IMR-90 (cell line): ENCODE measurements around the gene CCDC171. TPM values are rescaled to one million over a fixed set of nuclear protein-coding genes. Genes with fewer than 3 reads are reported as not detected.

Experiments used
- ATAC-seq: fragments of 200-7000 bp; cut with Tn5 transposase; 2 replicates; pipeline ENCODE4 v1.9.1; 2020; ENCODE audit warnings: low read depth, mild to moderate bottlenecking, moderate library complexity
- BruUV-seq: library from RNA; stranded (reverse); fragments of 400-500 nt; replicated peaks from 2 replicates; lab custom pipeline; 2021; lab: Mats Ljungman, UMichigan
- CTCF ChIA-PET: fragments of 300-600 bp; formaldehyde crosslinking; extraction: SDS; loops from one replicate; lab custom pipeline; 2021; ENCODE audit warnings: antibody characterized with exemption; lab: Yijun Ruan, JAX
- POLR2A ChIA-PET: fragments of 300-600 bp; sonication (Branson Sonifier 250); formaldehyde crosslinking; loops from one replicate; lab custom pipeline; 2022; ENCODE audit warnings: antibody characterized with exemption; ENCODE audit not compliant: unreplicated experiment; lab: Charles Lee
- DNase-seq: peaks from one replicate; pipeline ENCODE4 v3.0.0; 2013
- H2AFZ ChIP-seq: replicated peaks from 2 replicates; pipeline ENCODE3; 2013; ENCODE audit warnings: low read length, mild to moderate bottlenecking; ENCODE audit not compliant: poor library complexity
- H2AK5ac ChIP-seq: 2 replicates; pipeline ENCODE4 v1.6.1; 2013; ENCODE audit warnings: low read depth, low read length, inconsistent platforms
- H2AK9ac ChIP-seq: replicated peaks from 2 replicates; pipeline ENCODE3; 2013; ENCODE audit warnings: mild to moderate bottlenecking, low read depth, low read length, moderate library complexity; ENCODE audit not compliant: poor library complexity
- H2BK120ac ChIP-seq: 2 replicates; pipeline ENCODE4 v1.6.1; 2013; ENCODE audit warnings: low read depth, low read length, inconsistent platforms
- H2BK15ac ChIP-seq: 3 replicates; pipeline ENCODE4 v1.6.1; 2013; ENCODE audit warnings: low read depth, low read length, inconsistent platforms
- H2BK20ac ChIP-seq: 2 replicates; pipeline ENCODE4 v1.6.1; 2013; ENCODE audit warnings: low read depth, mild to moderate bottlenecking, inconsistent platforms, low read length, moderate library complexity
- H2BK5ac ChIP-seq: 2 replicates; pipeline ENCODE4 v1.6.1; 2013; ENCODE audit warnings: mild to moderate bottlenecking, low read depth, low read length, inconsistent platforms; ENCODE audit not compliant: poor library complexity, severe bottlenecking
- H3K14ac ChIP-seq: replicated peaks from 2 replicates; pipeline ENCODE4 v1.6.1; 2013; ENCODE audit warnings: low read depth, low read length, inconsistent platforms
- H3K18ac ChIP-seq: 2 replicates; pipeline ENCODE4 v1.6.1; 2013; ENCODE audit warnings: low read depth, low read length, control low read depth
- H3K23ac ChIP-seq: 2 replicates; pipeline ENCODE4 v1.6.1; 2013; ENCODE audit warnings: low read depth, low read length, inconsistent platforms
- H3K27ac ChIP-seq: 2 replicates; pipeline ENCODE4 v1.5.1; 2013; ENCODE audit warnings: mild to moderate bottlenecking, control low read depth, low read length; ENCODE audit not compliant: insufficient read depth
- H3K27me3 ChIP-seq: 2 replicates; pipeline ENCODE4 v1.6.1; 2013; ENCODE audit warnings: low read length; ENCODE audit not compliant: control insufficient read depth, insufficient read depth
- H3K36me3 ChIP-seq: 2 replicates; pipeline ENCODE4 v1.6.1; 2013; ENCODE audit warnings: low read length, mixed read lengths; ENCODE audit not compliant: control insufficient read depth, insufficient read depth
- H3K4ac ChIP-seq: 2 replicates; pipeline ENCODE4 v1.6.1; 2013; ENCODE audit warnings: low read depth, low read length, inconsistent platforms
- H3K4me1 ChIP-seq: 2 replicates; pipeline ENCODE4 v1.6.1; 2013; ENCODE audit warnings: low read length, mixed read lengths; ENCODE audit not compliant: control insufficient read depth, insufficient read depth
- H3K4me2 ChIP-seq: 2 replicates; pipeline ENCODE4 v1.6.1; 2013; ENCODE audit warnings: low read depth, mild to moderate bottlenecking, control low read depth, low read length, moderate library complexity
- H3K4me3 ChIP-seq: 2 replicates; pipeline ENCODE4 v1.5.1; 2013; ENCODE audit warnings: low read depth, mild to moderate bottlenecking, control low read depth, low read length, moderate library complexity; ENCODE audit not compliant: insufficient read depth
- H3K56ac ChIP-seq: 2 replicates; pipeline ENCODE4 v1.6.1; 2013; ENCODE audit warnings: low read length, inconsistent platforms; ENCODE audit not compliant: insufficient read depth; ENCODE audit errors: extremely low read depth
- H3K79me1 ChIP-seq, 2 experiments: 2 replicates each; pipeline ENCODE4 v1.6.1; 2013; ENCODE audit warnings: low read length in 2 of 2, inconsistent platforms in 1 of 2, low read depth in 1 of 2
- H3K9ac ChIP-seq: 2 replicates; pipeline ENCODE4 v1.6.1; 2013; ENCODE audit warnings: low read depth, low read length, control low read depth
- H3K9me1 ChIP-seq: 2 replicates; pipeline ENCODE4 v1.6.1; 2013; ENCODE audit warnings: low read length, inconsistent platforms; ENCODE audit not compliant: insufficient read depth
- H3K9me3 ChIP-seq: 2 replicates; pipeline ENCODE4 v1.6.1; 2013; ENCODE audit warnings: low read length; ENCODE audit not compliant: control insufficient read depth, insufficient read depth
- H4K20me1 ChIP-seq: 2 replicates; pipeline ENCODE4 v1.6.1; 2013; ENCODE audit warnings: low read length, inconsistent platforms; ENCODE audit not compliant: insufficient read depth
- H4K5ac ChIP-seq: 2 replicates; pipeline ENCODE4 v1.6.1; 2013; ENCODE audit warnings: mild to moderate bottlenecking, low read depth, low read length, control low read depth
- H4K8ac ChIP-seq, 2 experiments: 2 replicates each; pipeline ENCODE4 v1.6.1; 2013; ENCODE audit warnings: low read depth in 2 of 2, low read length in 2 of 2, control low read depth in 1 of 2, inconsistent platforms in 1 of 2
- H4K91ac ChIP-seq: 2 replicates; pipeline ENCODE4 v1.6.1; 2013; ENCODE audit warnings: low read depth, low read length, inconsistent platforms; ENCODE audit not compliant: insufficient read depth
- BHLHE40 ChIP-seq: fragments of 150-350 bp; IDR thresholded peaks from 2 replicates; pipeline ENCODE4 v1.6.1; 2016; ENCODE audit warnings: mild to moderate bottlenecking, low read depth, low read length
- CEBPB ChIP-seq: IDR thresholded peaks from 2 replicates; pipeline ENCODE4 v1.6.1; 2012; ENCODE audit warnings: low read depth, low read length, improper control_type of control experiment
- MAZ ChIP-seq: IDR thresholded peaks from 2 replicates; pipeline ENCODE4 v1.6.1; 2012; ENCODE audit warnings: low read depth, mild to moderate bottlenecking, low read length, improper control_type of control experiment, moderate library complexity, borderline replicate concordance
- RAD21 ChIP-seq: IDR thresholded peaks from 2 replicates; pipeline ENCODE4 v1.6.1; 2012; ENCODE audit warnings: low read length, improper control_type of control experiment
- RCOR1 ChIP-seq: IDR thresholded peaks from 2 replicates; pipeline ENCODE4 v1.6.1; 2012; ENCODE audit warnings: mild to moderate bottlenecking, low read length, improper control_type of control experiment; ENCODE audit not compliant: insufficient replicate concordance
- RFX5 ChIP-seq: IDR thresholded peaks from 2 replicates; pipeline ENCODE4 v1.8.0; 2012; ENCODE audit warnings: low read depth, mild to moderate bottlenecking, low read length, moderate library complexity
- SMC3 ChIP-seq: fragments of 150-350 bp; IDR thresholded peaks from 2 replicates; pipeline ENCODE4 v1.6.1; 2016; ENCODE audit warnings: low read depth, mild to moderate bottlenecking, antibody characterized with exemption, low read length, moderate library complexity
- WGBS, 2 experiments: methylation state at CpG; one replicate each; pipeline versions ENCODE4 v1.1.5 to v1.1.7; 2013; ENCODE audit warnings: missing lambda C conversion rate in 2 of 2; ENCODE audit not compliant: insufficient read length in 1 of 2; ENCODE audit errors: extremely low coverage in 2 of 2; 5-methylcytosine and 5-hydroxymethylcytosine counted together
- dilution Hi-C: fragments of 300-500 bp; cut with HindIII; formaldehyde crosslinking; loops from one replicate; pipeline ENCODE4 v1.14.3; 2018; ENCODE audit warnings: low sequenced_read_pairs; ENCODE audit not compliant: unreplicated experiment
- in situ Hi-C: fragments of 300-500 bp; cut with MboI; formaldehyde crosslinking; loops from 3 replicates; pipeline ENCODE4 v1.14.3; 2019; ENCODE audit warnings: low sequenced_read_pairs, inconsistent platforms, mixed read lengths
- intact Hi-C: fragments of 100-400 bp; cut with micrococcal nuclease; formaldehyde crosslinking; loops from 2 replicates; pipeline ENCODE4 v1.10.0; 2022
- polyA plus RNA-seq, 3 experiments: library from polyadenylated mRNA; depleted of rRNA; stranded (reverse); fragments of >200 nt; gene quantifications; 2 replicates each; pipeline ENCODE4 v1.2.3, GENCODE V29; 2012; ENCODE audit warnings: low replicate concordance in 1 of 3
- total RNA-seq: library from RNA; depleted of rRNA; stranded (reverse); fragments of >200 nt; gene quantifications from 2 replicates; pipeline ENCODE4 v1.2.3, GENCODE V29; 2012
- TF ChIP-seq, protein P1 (sequence below): fragments of 150-350 bp; IDR thresholded peaks from 2 replicates; pipeline ENCODE4 v1.6.1; 2017; ENCODE audit warnings: mild to moderate bottlenecking, antibody characterized with exemption, low read length, low read depth
- TF ChIP-seq, protein P2 (sequence below): fragments of 150-350 bp; IDR thresholded peaks from 2 replicates; pipeline ENCODE4 v1.6.1; 2016; ENCODE audit warnings: low read depth, mild to moderate bottlenecking, low read length, moderate library complexity, borderline replicate concordance

The CCDC171 gene
- total and polyA plus RNA-seq, 2 of the 4 experiments (the other 2 are of a cell fraction): 0.63 to 2.2 TPM

DNA sequence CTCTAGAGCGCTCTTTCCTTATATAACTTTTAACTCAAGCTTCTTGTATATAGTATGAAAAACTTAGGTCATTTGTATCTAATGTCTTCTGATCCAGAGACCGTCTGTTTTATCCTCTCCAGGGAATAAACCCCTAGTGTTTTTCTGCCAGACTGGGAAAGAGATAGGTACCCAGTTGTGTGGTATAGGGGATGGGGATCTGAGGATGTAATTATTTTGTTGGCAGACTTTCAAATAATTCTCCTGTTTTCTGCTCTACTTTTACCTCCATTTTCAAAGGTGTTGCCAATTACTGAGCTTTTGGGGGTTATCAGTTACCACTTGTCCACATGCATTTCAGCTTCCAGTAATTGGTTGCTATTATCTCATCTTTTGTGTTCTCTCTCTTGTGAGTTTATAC lies 17.9 kb downstream of the CCDC171 start:
- TF ChIP-seq CEBPB (no peak), MAZ (no peak), BHLHE40 (no peak), RAD21 (no peak), RFX5 (no peak), SMC3 (no peak), RCOR1 (no peak)
- TF ChIP-seq, protein P1, sequence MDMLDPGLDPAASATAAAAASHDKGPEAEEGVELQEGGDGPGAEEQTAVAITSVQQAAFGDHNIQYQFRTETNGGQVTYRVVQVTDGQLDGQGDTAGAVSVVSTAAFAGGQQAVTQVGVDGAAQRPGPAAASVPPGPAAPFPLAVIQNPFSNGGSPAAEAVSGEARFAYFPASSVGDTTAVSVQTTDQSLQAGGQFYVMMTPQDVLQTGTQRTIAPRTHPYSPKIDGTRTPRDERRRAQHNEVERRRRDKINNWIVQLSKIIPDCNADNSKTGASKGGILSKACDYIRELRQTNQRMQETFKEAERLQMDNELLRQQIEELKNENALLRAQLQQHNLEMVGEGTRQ: no peak
- TF ChIP-seq, protein P2, sequence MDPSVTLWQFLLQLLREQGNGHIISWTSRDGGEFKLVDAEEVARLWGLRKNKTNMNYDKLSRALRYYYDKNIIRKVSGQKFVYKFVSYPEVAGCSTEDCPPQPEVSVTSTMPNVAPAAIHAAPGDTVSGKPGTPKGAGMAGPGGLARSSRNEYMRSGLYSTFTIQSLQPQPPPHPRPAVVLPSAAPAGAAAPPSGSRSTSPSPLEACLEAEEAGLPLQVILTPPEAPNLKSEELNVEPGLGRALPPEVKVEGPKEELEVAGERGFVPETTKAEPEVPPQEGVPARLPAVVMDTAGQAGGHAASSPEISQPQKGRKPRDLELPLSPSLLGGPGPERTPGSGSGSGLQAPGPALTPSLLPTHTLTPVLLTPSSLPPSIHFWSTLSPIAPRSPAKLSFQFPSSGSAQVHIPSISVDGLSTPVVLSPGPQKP: no peak
- no peak overlapping the region for H3K27ac ChIP-seq
- intact Hi-C loops: no loop called here
- no peak overlapping the region for H4K91ac ChIP-seq
- H3K79me1 ChIP-seq: no peaks in the 10 kb centered on the region
- DNase-seq (no peak), ATAC-seq (no peak)
- no peaks in the 10 kb centered on the region for H4K20me1 ChIP-seq
- H3K4me1 ChIP-seq: no peaks in the 10 kb centered on the region
- no peak overlapping the region for H4K5ac ChIP-seq
- H3K14ac ChIP-seq: no peak overlapping the region
- H2AK9ac ChIP-seq: no peak overlapping the region
- H3K56ac ChIP-seq: no peak overlapping the region
- H3K9me3 ChIP-seq: no peaks in the 10 kb centered on the region
- H3K4me3 ChIP-seq: no peak overlapping the region
- ChIA-PET CTCF (interaction anchor here (0.6 kb wide), 1 partner anchor 1760 kb away, joined by 4 read pairs; no protein-coding TSS in a partner anchor), POLR2A (no interaction called here)
- no peak overlapping the region for H3K4me2 ChIP-seq
- H3K18ac ChIP-seq: no peak overlapping the region
- no peak overlapping the region for H3K23ac ChIP-seq
- BruUV-seq: no TSS peak
- H4K8ac ChIP-seq: no peak overlapping the region
- H2BK20ac ChIP-seq: no peak overlapping the region
- no peak overlapping the region for H2AFZ ChIP-seq
- H2BK5ac ChIP-seq: no peak overlapping the region
- H2BK120ac ChIP-seq: no peak overlapping the region
- no peaks in the 10 kb centered on the region for H3K27me3 ChIP-seq
- no peaks in the 10 kb centered on the region for H3K9me1 ChIP-seq
- in situ Hi-C loops: no loop called here
- H3K4ac ChIP-seq: no peak overlapping the region
- dilution Hi-C loops: no loop called here
- H3K36me3 ChIP-seq: no peaks in the 10 kb centered on the region
- no peak overlapping the region for H2AK5ac ChIP-seq
- no CpG with 5 or more reads among the region's 2 CpGs for WGBS, 2 experiments
- no peak overlapping the region for H3K9ac ChIP-seq
- no peak overlapping the region for H2BK15ac ChIP-seq
